ENCODE results near the gene CPVL. TPM values are rescaled to one million over a fixed set of nuclear protein-coding genes. Genes with fewer than 3 reads are reported as not detected.
A peak's percentile ranks its signal among the peaks of the same experiment; 100 is the strongest.

CPVL gene
- total and polyA plus RNA-seq, 2 of the 4 experiments (the other 2 are of a cell fraction) = not detected

DNA sequence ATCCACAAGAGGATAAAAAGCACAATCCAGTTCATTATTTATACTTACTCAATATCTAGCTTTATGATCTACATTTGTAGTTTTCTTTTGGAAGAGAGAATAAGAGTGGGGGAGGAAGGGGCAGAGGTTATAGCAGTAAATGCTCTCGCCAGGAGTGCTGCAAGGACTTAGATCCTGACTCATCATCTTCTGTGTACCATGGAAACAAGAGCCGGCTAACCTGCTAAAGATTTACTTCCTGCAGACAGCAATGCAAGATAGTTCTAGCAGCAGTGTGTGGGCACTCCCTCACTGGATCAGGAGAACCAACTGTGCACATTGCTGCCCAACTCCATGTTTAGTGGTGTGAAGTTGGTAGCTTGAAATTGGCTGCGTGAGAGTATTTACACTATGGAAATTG, 140.5 kb downstream of the CPVL start:
- no peak overlapping the region for H2AK5ac ChIP-seq (ENCODE audit: low read depth, low read length)
- CTCF ChIA-PET = no interaction called here
- no peak overlapping the region for H2BK15ac ChIP-seq (ENCODE audit: low read depth, low read length)
- no CpG with 5 or more reads among the region's 3 CpGs for WGBS, 2 experiments (ENCODE audit: extremely low coverage in 2 of 2, insufficient read length in 1 of 2)
- H3K4ac ChIP-seq (ENCODE audit: low read depth, low read length) = no peak overlapping the region
- in situ Hi-C loops (cut with MboI; ENCODE audit: low sequenced_read_pairs) (no loop called here), intact Hi-C loops (cut with micrococcal nuclease) (no loop called here), dilution Hi-C loops (cut with HindIII; ENCODE audit: low sequenced_read_pairs, unreplicated experiment) (no loop called here)
- no peaks in the 10 kb centered on the region for H3K36me3 ChIP-seq (ENCODE audit: control insufficient read depth, insufficient read depth, low read length)
- POLR2A ChIA-PET (ENCODE audit: unreplicated experiment) = no interaction called here
- no peak overlapping the region for H3K18ac ChIP-seq (ENCODE audit: low read depth, low read length)
- no peak overlapping the region for H3K23ac ChIP-seq (ENCODE audit: low read depth, low read length)
- no peak overlapping the region for H3K4me3 ChIP-seq (ENCODE audit: insufficient read depth, low read depth, low read length)
- no peak overlapping the region for H2AK9ac ChIP-seq (replicated peaks; ENCODE audit: low read depth, low read length, poor library complexity)
- H4K5ac ChIP-seq (ENCODE audit: low read depth, low read length) = no peak overlapping the region
- no peak overlapping the region for H3K9ac ChIP-seq (ENCODE audit: low read depth, low read length)
- H2AFZ ChIP-seq (replicated peaks; ENCODE audit: low read length, poor library complexity) = no peak overlapping the region
- no peak overlapping the region for H3K27ac ChIP-seq (ENCODE audit: insufficient read depth, low read length)
- peaks cover 10% of the 10 kb centered on the region for H3K27me3 ChIP-seq (ENCODE audit: control insufficient read depth, insufficient read depth, low read length)
- no peak overlapping the region for H4K91ac ChIP-seq (ENCODE audit: insufficient read depth, low read depth, low read length)
- no peak overlapping the region for H2BK5ac ChIP-seq (ENCODE audit: low read depth, low read length, poor library complexity, severe bottlenecking)
- no peak overlapping the region for H2BK20ac ChIP-seq (ENCODE audit: low read depth, low read length)
- H3K56ac ChIP-seq (ENCODE audit: extremely low read depth, insufficient read depth, low read length) = no peak overlapping the region
- no peak overlapping the region for H2BK120ac ChIP-seq (ENCODE audit: low read depth, low read length)
- no TSS peak for BruUV-seq (replicated peaks)
- DNase-seq = peak; percentile 13
- H3K14ac ChIP-seq (replicated peaks; ENCODE audit: low read depth, low read length) = no peak overlapping the region
- no peak overlapping the region for H4K8ac ChIP-seq (ENCODE audit: low read depth in 2 of 2, low read length in 2 of 2)
- TF ChIP-seq CEBPB (IDR thresholded peaks at IDR 0.05; ENCODE audit: low read depth, low read length) (no peak), CHD1 (IDR thresholded peaks at IDR 0.05; ENCODE audit: low read depth, low read length) (no peak), FOS (IDR thresholded peaks at IDR 0.05; ENCODE audit: low read depth, low read length) (no peak), RFX5 (IDR thresholded peaks at IDR 0.05; ENCODE audit: low read depth, low read length) (no peak), MAFK (IDR thresholded peaks at IDR 0.05; ENCODE audit: low read depth, low read length) (no peak), MAZ (IDR thresholded peaks at IDR 0.05; ENCODE audit: borderline replicate concordance, low read depth, low read length) (no peak), POLR2A (IDR thresholded peaks at IDR 0.05; ENCODE audit: low read depth, low read length) (no peak), MXI1 (IDR thresholded peaks at IDR 0.05; ENCODE audit: borderline replicate concordance, low read depth, low read length) (no peak)
- TF ChIP-seq, protein P1, sequence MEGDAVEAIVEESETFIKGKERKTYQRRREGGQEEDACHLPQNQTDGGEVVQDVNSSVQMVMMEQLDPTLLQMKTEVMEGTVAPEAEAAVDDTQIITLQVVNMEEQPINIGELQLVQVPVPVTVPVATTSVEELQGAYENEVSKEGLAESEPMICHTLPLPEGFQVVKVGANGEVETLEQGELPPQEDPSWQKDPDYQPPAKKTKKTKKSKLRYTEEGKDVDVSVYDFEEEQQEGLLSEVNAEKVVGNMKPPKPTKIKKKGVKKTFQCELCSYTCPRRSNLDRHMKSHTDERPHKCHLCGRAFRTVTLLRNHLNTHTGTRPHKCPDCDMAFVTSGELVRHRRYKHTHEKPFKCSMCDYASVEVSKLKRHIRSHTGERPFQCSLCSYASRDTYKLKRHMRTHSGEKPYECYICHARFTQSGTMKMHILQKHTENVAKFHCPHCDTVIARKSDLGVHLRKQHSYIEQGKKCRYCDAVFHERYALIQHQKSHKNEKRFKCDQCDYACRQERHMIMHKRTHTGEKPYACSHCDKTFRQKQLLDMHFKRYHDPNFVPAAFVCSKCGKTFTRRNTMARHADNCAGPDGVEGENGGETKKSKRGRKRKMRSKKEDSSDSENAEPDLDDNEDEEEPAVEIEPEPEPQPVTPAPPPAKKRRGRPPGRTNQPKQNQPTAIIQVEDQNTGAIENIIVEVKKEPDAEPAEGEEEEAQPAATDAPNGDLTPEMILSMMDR (conservative IDR thresholded peaks at IDR 0.05; ENCODE audit: low read depth, low read length) = no peak
- TF ChIP-seq, protein P2, sequence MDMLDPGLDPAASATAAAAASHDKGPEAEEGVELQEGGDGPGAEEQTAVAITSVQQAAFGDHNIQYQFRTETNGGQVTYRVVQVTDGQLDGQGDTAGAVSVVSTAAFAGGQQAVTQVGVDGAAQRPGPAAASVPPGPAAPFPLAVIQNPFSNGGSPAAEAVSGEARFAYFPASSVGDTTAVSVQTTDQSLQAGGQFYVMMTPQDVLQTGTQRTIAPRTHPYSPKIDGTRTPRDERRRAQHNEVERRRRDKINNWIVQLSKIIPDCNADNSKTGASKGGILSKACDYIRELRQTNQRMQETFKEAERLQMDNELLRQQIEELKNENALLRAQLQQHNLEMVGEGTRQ (IDR thresholded peaks at IDR 0.05; ENCODE audit: low read depth, low read length) = no peak
- H3K4me1 ChIP-seq (ENCODE audit: control insufficient read depth, insufficient read depth, low read length) = no peaks in the 10 kb centered on the region
- H3K4me2 ChIP-seq (ENCODE audit: low read depth, low read length) = no peak overlapping the region
- H3K9me3 ChIP-seq (ENCODE audit: control insufficient read depth, insufficient read depth, low read length) = no peaks in the 10 kb centered on the region
- ATAC-seq (ENCODE audit: low read depth) = no peak
- no peaks in the 10 kb centered on the region for H3K9me1 ChIP-seq (ENCODE audit: insufficient read depth, low read length)
- no peaks in the 10 kb centered on the region for H3K79me1 ChIP-seq (ENCODE audit: low read depth in 1 of 2, low read length in 2 of 2)
- H4K20me1 ChIP-seq (ENCODE audit: insufficient read depth, low read length) = no peaks in the 10 kb centered on the region

All from IMR-90 (cell line).